GM19395 (cell line): ENCODE data around the gene KRTAP12-1.
"Not testable (repeated sequence)": the region's sequence is repeated elsewhere in the genome, so short reads cannot be mapped to it uniquely, and the experiment has no call there.

Source experiments
- ATAC-seq: cut with Tn5 transposase; IDR thresholded peaks from one replicate; pipeline ENCODE4 v1.9.1; 2021; ENCODE audit warnings: mild to moderate bottlenecking, moderate library complexity; ENCODE audit not compliant: unreplicated experiment

The KRTAP12-1 gene

DNA sequence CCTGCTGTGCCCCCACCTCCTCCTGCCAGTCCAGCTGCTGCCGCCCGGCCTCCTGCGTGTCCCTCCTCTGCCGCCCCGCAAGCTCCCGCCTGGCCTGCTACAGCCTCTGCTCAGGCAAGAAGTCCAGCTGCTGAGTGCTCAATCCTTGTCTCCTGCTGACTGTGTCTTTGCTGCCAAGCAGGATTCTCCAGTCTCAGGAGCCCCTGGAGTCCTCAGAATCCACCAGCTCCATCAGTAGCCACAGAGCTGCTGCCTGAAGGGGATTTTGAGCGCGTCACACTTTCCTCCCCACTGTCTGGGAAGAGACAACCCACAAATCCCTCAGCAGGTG lies 34.8 kb downstream of the KRTAP12-1 start:
- no peak for ATAC-seq

GRCh38 chr21:44646366-44647221 lies 35.4 kb downstream of the KRTAP12-1 start, which contains the start of gene KRTAP10-11:
KRTAP10-11 (plus strand) TSS chr21:44646414; CDS start chr21:44646459, 45 bp downstream.
- not testable (repeated sequence) for ATAC-seq

- no peak for ATAC-seq
These were observed 37.1 kb downstream of the KRTAP12-1 start for GRCh38 chr21:44644878-44645277.

DNA sequence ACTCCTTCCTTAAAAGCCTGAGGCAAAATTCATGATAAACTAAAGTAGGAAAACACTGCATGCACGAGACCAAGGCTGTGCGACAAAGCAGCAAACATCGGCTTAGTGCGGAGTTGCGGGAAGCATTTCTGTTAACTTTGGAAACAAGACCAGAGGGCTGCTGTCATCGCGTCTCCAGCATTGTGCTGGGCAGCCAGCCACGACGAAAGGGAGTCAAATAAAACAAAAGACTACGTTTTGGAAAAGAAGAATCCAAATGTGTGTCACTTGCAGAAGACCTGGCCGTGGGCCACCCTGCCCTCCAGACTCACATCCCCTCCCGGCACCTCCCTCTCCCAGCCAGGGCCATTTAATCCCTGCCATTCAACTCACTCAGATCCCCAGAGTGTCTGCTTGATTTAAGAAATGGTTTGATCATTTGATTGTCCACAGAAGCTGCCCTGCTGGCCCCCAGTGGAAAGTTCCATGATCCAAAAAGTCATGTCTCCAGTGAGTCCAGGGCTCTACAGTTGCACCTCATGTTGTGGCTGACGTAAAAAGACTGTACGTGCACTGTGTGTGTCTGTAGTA lies 38.1 kb downstream of the KRTAP12-1 start:
- no peak for ATAC-seq

DNA sequence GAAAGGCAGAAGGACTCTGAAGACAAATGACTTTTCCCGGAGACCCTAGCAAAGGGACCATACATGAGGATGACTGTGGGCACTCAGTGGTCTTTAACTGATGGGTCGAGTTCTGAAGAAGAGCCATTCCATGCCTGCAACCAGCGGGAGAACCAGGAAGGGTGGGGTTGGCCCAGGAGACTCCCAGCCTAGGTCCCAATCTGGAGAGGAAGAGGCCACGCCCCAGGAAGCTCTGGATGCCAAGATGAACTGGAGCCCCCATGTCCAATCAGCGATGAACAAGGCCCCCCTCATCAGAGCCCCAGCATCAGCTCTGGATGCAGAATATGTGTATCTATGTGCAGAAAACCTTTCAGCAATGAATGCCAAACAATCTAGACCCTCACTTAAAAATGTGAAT lies 41.2 kb downstream of the KRTAP12-1 start:
- no peak for ATAC-seq

- ATAC-seq, result no peak
These were observed 42.7 kb downstream of the KRTAP12-1 start for GRCh38 chr21:44639331-44639655.

GRCh38 chr21:44638506-44639330 lies 43.2 kb downstream of the KRTAP12-1 start:
- not testable (repeated sequence) for ATAC-seq

DNA sequence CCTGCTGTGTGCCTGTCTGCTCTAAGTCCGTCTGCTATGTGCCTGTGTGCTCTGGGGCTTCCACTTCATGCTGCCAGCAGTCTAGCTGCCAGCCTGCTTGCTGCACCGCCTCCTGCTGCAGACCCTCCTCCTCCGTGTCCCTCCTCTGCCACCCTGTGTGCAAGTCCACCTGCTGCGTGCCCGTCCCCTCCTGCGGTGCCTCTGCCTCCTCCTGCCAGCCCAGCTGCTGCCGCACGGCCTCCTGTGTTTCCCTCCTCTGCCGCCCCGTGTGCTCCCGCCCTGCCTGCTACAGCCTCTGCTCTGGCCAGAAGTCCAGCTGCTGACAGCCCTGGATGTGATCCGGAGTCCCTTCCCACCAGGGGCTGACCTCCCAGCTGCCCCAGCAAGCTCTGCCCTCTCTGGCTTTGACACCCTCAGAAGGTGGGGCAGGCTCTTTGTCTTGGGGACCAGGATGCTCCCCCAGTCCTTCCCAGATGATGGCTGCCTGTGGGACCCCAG lies 44.1 kb downstream of the KRTAP12-1 start:
- not testable (repeated sequence) for ATAC-seq

DNA sequence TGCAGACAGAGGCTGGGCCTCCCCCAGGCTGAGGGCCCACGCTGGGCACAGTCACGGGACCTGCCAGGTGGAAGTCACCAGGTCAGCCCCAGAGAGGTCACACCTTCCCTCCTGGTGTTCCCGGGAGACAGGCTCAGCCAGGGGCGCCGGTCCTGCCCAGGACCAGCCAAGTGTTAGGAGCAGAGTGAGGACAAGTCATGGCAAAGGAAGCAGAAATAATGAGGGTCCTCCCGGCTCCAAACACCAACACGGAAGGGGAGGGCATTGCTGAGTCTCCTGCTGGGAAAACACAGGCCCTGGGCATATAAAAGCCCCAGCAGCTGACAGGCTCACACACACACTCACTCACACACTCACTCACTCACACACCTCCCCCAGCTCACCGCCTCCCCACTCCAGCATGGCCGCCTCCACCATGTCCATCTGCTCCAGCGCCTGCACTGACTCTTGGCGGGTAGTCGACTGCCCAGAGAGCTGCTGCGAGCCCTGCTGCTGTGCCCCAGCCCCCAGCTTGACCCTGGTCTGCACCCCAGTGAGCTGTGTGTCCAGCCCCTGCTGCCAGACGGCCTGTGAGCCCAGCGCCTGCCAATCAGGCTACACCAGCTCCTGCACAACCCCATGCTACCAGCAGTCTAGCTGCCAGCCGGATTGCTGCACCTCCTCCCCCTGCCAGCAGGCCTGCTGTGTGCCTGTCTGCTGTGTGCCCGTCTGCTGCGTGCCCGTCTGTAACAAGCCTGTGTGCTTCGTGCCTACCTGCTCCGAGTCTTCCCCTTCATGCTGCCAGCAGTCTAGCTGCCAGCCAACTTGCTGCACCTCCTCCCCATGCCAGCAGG lies 44.7 kb downstream of the KRTAP12-1 start, which contains the start of gene KRTAP10-10:
KRTAP10-10 (plus strand) TSS at position 339 of the 833 bp plus-strand sequence; CDS start at position 401, 62 bp downstream.
- ATAC-seq, result no peak

DNA sequence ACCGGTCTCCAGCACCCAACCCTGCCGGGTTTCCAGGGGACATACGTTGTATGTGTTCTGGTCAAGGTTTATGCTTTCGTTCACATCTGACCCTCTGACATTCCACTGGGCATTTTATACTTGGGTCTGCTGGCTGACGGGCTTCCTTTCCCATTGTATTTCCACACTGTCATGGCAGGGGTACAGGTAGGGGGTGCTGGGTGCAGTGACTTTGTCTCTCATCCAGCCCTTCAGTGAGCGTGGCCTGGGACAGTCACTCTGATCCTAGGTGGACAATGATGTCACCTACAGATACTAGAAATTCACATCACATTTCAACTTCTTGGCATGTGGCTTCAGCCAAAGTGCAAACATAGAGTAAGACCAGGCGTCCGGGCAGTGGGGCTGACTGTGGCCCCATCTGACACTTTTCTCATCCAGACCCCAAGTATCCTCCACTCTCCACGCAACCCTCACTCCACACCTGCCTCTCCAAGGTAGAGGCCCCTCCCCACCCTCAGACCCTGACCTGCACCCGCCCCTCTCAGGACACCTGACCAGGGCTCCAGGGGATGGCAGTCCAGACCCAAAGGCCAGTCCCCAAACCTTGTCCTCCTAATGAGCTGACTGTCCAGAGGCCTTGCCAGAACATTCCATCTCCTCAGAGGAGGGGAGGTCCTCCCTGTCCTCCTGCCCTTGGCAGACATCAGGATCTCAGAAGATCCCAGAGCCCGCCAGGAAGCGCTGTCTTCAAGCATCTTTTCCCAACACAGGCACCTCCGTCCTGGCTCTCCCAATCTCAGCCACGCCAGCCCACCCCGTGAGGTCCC lies 45.5 kb downstream of the KRTAP12-1 start:
- no peak for ATAC-seq

- no peak for ATAC-seq
These were observed 49.9 kb downstream of the KRTAP12-1 start for GRCh38 chr21:44632067-44632466.
